Midbrain (tissue), 1 donor: ENCODE measurements around the gene PPAT.

Experiments
- DNase-seq: peaks from one replicate; lab custom pipeline; 2025; lab: John Stamatoyannopoulos, UW

PPAT gene

DNA sequence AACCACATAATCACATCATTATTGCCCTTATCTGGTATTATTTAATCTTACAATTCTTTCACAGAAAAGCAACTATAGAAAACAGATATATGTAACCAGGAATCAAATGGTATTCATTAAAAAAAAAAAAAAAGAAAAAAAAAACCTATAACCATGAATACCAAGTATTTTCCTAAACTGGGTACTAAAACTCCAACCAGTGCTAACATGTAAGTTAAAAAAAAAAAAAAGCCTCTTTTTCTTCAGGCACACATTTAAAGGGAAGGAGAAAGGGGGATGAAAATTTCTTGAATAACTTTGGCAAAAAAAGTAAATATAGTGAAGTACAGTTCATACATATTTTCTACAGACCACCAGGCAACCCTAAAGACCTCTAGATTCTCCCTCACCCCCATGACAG is 2.1 kb downstream of the PPAT start:
- no peak for DNase-seq

- DNase-seq: no peak
These were observed 5.2 kb downstream of the PPAT start for GRCh38 chr4:56430203-56430602.

GRCh38 chr4:56427179-56427578 is 8.2 kb downstream of the PPAT start:
- DNase-seq: no peak

DNA sequence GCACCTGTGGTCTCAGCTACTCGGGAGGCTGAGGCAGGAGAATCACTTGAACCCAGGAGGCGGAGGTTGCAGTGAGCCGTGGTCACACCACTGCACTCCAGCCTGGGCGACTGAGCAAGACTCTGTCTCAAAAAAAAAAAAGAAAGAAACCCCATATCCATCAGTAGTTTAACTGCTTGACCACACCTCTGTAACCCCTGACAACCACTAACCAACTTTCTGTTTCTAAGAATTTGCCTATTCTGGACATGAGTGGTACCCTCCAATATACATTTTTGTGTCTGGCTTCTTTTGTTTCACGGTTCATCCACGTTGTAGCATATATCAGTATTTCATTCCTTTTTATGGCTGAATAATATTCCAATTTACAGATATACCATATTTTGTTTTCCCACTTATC is 9.1 kb downstream of the PPAT start:
- no peak for DNase-seq

- DNase-seq: no peak
These were observed 9.9 kb downstream of the PPAT start for GRCh38 chr4:56425518-56425917.

DNA sequence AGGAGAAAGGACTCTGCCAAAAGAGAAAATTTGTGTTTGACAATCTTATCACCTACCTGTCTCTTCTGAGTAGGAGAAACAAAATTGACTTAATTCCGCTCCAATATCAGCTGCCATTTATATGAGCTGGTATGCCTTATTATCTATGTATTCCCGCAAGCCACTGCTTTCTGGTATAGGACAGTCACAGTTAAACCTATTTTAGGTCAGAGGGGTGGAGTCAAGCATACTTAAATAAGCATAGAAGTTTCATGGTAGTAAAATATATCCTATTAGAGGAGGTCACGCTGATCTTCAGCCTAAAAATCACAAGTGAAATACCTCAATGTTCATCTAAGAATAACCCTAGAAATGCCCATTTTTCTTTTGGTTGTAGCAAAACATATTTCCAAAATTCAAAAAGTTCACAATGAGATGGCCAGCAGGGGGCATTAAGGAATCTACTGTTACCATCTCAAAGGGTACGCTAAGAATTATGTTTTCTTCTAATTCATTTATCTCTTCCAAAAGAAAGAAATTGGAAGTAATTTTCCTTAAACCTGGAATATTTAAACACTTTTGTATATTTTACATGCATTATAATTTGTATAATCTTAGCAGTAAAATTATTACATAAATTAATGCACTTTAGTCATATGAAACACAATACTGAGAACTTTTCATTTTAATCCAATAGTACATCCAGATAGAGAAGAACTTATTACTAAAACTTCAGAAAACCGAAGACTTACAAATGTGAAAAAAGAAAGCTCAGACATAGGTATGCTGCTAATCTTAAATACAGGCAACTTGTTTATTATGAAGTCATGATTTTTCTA is 10.5 kb downstream of the PPAT start:
- peak; percentile 41 for DNase-seq

DNA sequence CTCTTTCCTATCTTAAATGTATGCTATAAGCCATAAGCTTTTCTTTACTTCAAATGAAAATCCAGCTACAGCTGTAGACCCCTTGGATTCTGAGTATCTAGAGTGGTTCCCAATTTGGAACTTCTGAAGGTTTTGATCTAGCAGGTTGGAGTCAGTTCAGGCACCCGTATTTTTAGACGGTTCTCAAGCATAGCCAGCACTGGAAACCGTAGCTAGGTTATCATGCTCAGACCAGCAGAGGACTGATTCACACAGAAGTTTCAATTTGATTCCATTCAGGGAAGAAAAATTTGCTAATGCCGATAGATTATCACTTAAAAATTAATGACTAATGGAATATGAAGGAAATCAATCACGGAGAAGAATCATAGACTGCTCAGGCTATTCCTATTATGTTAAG is 11.2 kb downstream of the PPAT start:
- DNase-seq: no peak

DNA sequence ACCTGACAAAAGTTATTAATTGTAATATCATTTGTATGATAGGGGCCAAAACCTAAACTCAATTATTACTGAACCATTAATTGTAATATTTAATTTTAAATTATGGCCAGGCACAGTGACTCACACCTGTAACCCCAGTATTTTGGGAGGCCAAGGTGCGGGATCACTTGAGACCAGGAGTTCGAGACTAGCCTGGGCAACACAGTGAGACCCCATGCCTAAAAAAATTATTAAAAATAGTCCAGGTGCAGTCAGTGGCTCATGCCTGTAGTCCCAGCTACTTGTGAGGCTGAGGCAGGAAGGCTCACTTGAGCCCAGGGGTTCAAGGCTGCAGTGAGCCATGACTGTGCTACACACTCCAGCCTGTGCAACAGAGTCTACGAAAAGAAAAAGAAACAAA is 18.0 kb downstream of the PPAT start:
- no peak for DNase-seq

- no peak for DNase-seq
These were observed 19.1 kb downstream of the PPAT start for GRCh38 chr4:56416349-56416748.

DNA sequence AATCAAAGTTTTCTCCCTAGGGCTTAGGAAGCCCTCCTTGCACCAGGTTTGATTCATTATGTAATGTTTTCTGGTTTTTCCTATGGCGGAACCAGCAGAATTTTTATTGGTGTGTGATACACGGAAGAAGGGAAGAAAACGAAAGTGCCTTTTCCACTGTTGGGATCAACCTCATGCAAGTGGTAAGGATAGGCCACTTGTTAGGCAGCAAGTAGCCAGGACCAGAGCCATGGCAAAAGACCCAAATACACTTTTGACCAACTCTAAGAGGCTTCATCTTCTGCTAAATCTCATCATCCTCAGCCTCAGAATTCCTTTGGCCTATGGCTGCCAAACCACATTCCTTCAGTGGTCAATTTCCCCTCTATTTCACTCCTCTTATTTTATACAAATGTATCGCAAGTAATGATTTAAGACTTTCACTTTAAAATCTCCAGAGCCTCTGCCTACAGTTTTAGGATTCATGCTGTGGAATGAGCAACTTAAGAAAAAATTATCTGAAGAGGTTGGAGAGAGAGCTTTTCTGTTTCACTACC is 21.2 kb downstream of the PPAT start:
- DNase-seq: no peak

- peak; percentile 68 for DNase-seq
These were observed 25.0 kb downstream of the PPAT start for GRCh38 chr4:56410247-56411062.

- DNase-seq: no peak
These were observed 25.8 kb downstream of the PPAT start for GRCh38 chr4:56409511-56410090.

GRCh38 chr4:56408978-56409377 is 26.4 kb downstream of the PPAT start:
- no peak for DNase-seq

GRCh38 chr4:56406151-56406550 is 29.3 kb downstream of the PPAT start:
- no peak for DNase-seq

- DNase-seq: no peak
These were observed 30.4 kb downstream of the PPAT start for GRCh38 chr4:56405016-56405415.

DNA sequence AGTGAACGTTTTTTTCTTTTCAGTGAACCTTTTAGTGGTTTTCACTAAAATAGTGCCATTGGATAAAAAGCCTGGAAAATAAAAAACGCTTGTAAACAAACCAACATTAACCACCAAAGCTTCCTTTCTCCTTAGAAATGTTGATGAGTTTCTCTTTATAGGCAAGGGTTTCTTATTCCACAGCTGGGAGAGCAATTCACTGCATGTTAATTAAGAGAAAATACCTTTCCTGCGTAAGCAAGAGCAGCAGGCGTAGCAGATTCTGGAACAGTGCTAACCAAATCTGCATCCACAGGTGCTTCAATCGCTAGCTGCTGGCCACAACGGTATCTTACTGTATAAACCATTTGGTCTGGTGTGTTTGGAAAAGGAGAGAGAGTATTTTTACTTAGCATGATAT is 34.9 kb downstream of the PPAT start:
- no peak for DNase-seq

DNA sequence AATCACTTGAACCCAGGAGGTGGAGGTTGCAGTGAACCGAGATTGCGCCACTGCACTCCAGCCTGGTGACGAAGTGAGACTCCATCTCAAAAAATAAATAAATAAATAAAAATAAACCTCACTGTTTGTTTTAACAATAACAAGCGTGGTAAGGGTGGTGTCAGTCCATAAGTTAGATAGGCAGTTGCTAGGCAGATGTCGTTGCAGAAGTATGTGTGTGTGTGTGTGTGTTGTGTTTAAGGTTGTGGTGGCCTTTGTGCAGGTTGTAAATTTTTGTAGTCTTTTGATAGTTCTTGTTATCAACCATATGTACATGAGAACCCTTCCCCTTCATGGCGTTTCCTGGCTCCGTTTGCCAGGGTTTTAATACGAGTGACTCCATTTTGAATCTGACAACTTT is 44.1 kb downstream of the PPAT start:
- no peak for DNase-seq

DNA sequence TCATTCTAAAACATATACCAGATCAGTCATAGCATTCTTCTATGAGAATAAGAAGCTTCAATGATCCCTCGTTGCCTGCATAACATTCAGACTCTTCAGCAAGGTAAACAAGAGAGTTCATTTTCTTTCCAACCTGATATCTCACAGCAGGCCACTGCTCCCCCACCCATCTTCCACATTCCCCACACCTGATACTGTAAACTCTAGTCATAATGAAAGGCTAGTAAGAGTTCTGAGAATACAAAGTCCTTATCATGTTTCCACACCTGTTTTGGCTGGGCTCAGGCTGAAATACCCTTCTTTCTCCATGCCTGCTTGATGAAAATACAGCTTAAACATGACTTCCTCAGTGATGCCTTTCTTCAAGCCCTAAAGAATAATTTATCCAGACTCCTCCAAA is 45.9 kb downstream of the PPAT start:
- no peak for DNase-seq

DNA sequence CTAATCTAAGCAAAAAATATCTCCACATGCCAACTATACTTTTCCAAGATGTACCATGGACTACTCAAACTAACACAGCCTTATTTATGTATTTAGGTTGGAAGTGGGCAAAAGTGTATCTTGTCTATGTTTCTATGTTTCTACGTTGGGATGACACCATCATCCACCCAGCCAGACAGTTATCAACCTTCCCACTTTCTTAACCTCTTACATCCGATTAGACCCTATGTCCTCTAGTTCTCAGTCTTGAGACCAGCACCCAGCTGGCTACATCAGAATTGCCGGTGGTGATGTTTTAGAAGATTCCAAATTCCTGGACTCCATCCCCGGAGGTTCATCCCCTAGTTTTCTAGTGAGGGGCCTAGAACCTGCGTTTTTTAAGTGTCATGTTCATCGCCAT is 47.1 kb downstream of the PPAT start:
- no peak for DNase-seq

DNA sequence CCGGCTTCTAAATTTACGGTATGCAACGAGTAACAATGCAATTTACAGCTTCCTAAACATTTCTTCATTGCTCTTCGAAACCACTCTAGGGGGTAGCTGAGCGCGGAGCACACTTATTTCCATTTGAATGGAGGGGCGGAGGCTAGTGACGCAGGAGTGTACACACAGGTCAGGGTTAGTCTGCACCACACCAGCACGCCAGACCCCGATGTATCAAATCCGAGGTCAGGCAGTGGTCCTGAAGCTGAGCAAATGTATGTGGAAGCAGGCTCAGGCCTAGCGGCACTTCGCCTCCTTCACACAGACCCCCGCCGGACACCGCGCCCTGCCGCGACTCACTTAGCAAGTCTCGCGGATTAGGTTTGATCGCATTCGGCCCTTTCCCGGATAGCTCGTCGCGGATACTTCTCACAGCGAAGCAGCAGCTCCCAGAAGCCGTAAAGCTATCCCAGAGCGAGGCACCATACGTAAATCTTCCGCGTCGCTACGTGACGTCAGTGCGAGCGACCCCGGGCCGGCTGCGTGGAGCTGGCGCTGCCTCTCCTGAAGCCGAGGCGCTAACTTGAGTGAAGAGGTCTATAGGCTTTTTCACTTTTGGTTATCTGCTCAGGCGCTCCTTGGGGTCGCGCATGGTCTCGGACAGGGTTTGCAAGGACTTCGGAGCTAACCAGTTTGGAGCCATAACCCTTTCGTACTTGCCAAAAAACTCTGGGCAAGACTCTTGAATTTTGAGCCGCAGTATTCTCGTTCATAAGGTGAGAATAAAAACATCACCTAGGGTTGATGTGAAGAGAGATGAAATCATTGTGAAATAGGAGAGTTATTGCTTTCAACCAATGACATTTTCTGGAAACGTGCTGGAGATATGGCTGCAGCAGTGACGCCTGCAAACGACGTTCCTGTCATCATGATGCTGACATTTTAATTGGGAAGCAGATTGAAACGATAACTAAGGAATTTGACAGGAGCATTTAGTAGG is 48.1 kb downstream of the PPAT start, which contains the start of gene AASDH:
AASDH (minus strand) TSS at position 469 of the 979 bp plus-strand sequence. CDS start 3,192 bp downstream, outside the sequence.
- peak; percentile 96 for DNase-seq

DNA sequence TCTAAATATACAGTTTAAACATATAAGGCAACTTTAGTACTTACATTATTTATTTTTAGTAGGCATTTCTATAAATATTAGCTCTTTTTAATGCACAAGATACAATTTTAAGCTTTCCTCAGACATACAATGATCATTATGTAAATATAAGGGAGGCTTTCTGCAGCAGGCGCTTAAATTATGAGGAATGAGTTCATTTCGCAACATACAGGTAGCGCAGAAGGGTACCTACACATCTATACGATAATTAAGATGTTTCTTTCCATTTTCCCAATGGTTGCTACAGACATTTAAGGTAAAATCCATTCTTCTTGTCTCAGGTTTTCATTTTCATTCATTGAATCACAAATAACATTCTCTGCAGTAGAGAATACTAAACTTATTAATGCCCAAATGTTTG is 49.3 kb downstream of the PPAT start:
- DNase-seq: no peak
